ENCODE data around the gene ANKRD66.

ANKRD66 gene

DNA sequence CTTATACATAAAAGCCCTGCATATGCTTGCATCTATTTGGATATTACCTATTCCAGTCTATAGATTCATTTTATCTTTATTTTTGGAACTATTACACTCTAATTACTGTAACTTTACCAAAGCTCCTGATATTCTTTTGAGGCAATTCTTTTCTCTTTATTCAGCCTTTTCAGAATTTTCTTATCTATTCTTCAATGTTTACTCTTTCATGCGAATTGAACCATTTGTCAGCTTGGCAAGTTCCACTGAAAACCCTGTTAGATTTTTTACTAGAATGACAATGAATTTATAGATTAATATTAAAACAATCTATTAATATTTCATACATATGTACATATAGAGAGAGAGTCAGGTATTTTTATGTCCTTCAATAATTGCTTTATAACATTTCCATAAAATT, 45.9 kb downstream of the ANKRD66 start:
- no peak for DNase-seq

DNA sequence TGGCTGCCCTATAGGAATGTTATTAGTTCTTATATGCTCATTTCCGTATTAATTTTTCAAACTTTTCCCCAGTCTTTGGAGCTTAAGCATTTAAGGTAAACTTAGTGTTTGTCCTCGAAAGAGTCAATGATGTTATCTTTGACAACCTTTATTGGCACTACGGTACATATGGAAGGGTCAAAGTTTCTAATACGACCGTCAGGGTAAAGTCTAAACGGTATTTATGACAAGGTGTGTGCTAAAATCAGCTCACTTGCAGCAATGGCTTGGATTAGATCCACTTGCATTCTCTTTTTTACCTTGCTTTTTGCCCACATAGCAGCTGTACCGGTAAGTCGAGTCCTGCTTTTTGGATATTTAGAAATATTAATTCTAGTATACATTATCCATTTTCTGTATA, 46.4 kb downstream of the ANKRD66 start, which contains the start of gene MEP1A:
Gene MEP1A, plus strand, starts transcription at position 252 of the 400 bp plus-strand sequence. Its CDS starts 10 bp downstream, at position 262.
- no peak for DNase-seq

DNA sequence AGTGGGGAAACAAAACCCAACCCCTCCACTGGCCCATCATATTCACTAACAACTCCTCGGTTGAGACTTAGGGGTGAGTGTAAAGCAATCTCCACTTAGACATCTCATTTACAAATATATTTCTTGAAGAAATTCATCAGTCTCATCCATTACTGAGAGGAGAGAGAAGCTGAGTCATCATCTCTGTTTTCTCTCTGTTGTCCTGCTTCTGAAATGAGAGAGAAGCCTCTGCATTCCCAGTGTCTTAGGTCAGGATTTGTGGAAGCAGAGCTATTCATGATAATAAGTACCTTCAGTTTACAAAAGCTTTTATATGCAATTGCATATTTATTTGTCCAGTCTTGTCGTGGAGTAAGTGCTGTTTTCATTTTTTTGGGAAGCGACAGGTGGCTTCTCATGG, 47.3 kb downstream of the ANKRD66 start:
- DNase-seq, result no peak

DNA sequence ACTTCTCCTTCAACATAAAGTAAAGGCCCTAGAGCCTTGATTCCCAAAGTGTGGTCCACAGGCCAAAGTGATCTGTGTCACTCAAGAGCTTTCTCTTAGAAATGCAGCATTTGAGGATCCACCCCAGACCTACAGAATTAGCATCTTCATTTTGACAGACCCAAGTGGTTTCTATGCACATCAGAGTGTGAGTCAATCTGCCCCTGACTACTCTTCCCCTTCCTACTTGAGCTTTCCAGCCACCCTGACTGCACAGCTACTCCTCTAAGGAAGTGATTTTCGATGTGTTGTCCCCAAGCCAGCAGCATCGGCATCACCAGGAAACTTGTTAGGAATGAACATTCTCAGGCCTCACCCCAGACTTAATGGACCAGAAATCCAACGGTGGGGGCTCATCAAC, 49.1 kb downstream of the ANKRD66 start:
- DNase-seq, result no peak

DNA sequence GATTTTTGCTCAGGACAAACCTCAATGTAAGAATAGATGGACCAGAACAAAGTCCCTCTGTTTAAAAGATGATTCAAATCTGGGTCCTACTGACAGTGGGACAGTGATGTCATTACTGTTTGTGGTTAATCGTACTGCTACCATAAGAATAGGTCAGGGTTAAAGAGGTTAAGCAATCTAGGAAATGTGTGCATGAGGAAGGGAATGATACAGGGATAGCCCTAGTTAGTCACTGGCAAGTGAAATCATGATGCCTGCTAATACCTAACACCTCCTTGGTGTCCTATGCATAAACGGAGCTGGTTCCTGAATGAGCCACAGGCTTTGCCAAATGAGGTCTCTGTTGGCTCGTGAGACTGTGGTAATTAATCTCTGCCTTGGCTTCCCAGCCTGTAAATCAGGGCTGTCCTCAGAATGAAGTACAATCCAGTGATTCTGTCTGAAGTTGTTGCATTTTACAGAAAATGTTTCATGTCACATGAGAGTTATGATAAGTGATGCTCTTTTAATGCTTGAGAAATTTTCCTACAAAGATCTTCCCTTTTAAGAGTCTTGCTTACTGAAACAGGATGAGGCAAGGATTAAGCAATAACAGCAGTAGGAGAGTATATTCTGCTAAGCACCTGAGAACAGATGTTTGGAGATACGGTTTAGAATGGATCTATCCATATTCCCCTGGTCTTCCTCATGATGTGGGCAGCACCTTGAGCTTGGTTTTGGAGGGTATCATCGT, 50.3 kb downstream of the ANKRD66 start:
- no peak for DNase-seq

DNA sequence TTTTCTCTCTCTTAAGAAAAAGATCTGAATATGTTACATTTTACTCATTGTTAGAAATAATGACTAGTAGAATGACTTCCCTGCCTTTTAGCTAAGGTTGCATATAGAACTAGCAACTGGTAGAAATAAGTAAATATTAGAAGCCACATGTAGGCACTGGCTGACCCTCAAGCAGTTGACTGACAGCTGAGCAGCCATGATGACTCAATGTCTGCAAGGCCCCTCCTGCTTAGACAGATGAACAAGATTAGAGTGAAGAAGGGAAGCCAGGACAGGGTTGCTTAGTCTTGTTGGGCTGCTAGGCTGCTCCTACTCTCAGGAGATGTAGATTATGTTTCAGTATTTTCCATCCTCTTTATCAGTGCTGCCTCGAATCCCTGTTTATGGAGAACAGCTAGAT, 52.9 kb downstream of the ANKRD66 start:
- no peak for DNase-seq

DNA sequence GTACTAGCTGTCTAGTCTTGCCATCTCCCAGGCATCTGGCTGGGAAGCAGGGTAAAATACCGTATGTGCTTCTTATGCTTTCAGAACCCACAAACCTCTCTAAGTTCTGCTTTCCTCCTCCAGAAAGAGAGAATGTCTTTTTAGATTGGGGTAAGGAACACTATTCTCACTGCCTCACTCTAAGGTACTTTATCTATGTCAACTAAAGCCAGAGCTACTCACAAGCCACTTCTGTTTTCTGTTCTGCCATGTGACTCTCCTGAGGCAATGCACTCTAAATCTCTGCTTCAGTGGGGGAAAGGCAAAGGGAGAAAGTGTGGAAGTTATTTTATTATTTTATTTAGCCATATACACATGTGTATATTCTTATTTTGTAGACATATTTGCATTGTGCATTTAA, 62.1 kb downstream of the ANKRD66 start:
- DNase-seq, result no peak
